GM21367 (cell line): Measurements from ENCODE around the gene NFATC2IP.
"Not testable (repeated sequence)": the region's sequence is repeated elsewhere in the genome, so short reads cannot be mapped to it uniquely, and the experiment has no call there.

Experiments
- ATAC-seq: cut with Tn5 transposase; IDR thresholded peaks from one replicate; pipeline ENCODE4 v1.9.1; 2021; ENCODE audit not compliant: unreplicated experiment

NFATC2IP gene

GRCh38 chr16:28990375-28991040 lies 39.8 kb downstream of the NFATC2IP start:
- no peak for ATAC-seq

- ATAC-seq, result no peak
Observed at GRCh38 chr16:28991687-28992086, 41.0 kb downstream of the NFATC2IP start.

- ATAC-seq, result no peak
Observed at GRCh38 chr16:28992496-28992895, 41.8 kb downstream of the NFATC2IP start.

GRCh38 chr16:28998837-28999236 lies 48.1 kb downstream of the NFATC2IP start:
- ATAC-seq, result no peak

- no peak for ATAC-seq
Observed at GRCh38 chr16:28999577-28999976, 48.8 kb downstream of the NFATC2IP start.

GRCh38 chr16:29000019-29000418 lies 49.3 kb downstream of the NFATC2IP start:
- ATAC-seq, result no peak

- ATAC-seq, result not testable (repeated sequence)
Observed at GRCh38 chr16:29004496-29005139, 53.9 kb downstream of the NFATC2IP start.

- no peak for ATAC-seq
Observed at GRCh38 chr16:29007730-29008593, 57.2 kb downstream of the NFATC2IP start.

- no peak for ATAC-seq
Observed at GRCh38 chr16:29009050-29009837, 58.5 kb downstream of the NFATC2IP start.

GRCh38 chr16:29009838-29010166 lies 59.1 kb downstream of the NFATC2IP start:
- ATAC-seq, result no peak

- no peak for ATAC-seq
Observed at GRCh38 chr16:29011112-29011511, 60.4 kb downstream of the NFATC2IP start.

- no peak for ATAC-seq
Observed at GRCh38 chr16:29011851-29012250, 61.1 kb downstream of the NFATC2IP start.

- no peak for ATAC-seq
Observed at GRCh38 chr16:29012913-29013553, 62.3 kb downstream of the NFATC2IP start.

- no peak for ATAC-seq
Observed at GRCh38 chr16:29014561-29015069, 63.9 kb downstream of the NFATC2IP start.
